Neutrophil (primary cell): ENCODE data around the gene TAPBP.

Experiments used
- H3K27ac ChIP-seq: fragments of 200-600 bp; sonication (generic); 2 replicates; pipeline ENCODE4 v1.5.1; 2016; ENCODE audit warnings: mild to moderate bottlenecking, moderate library complexity
- H3K27me3 ChIP-seq: fragments of 200-600 bp; sonication (generic); 2 replicates; pipeline ENCODE4 v1.6.0; 2016; ENCODE audit warnings: mild to moderate bottlenecking
- H3K36me3 ChIP-seq: fragments of 200-600 bp; sonication (generic); 2 replicates; pipeline ENCODE4 v1.5.1; 2017
- H3K4me1 ChIP-seq, 2 experiments: fragments of 200-600 bp in 1 of 2; sonication (generic) in 1 of 2; 1 replicate in 1 of 2; 2 replicates in 1 of 2; pipeline versions ENCODE4 v1.5.1 to v1.6.1; 2013 to 2016; ENCODE audit warnings: low read depth in 1 of 2, low read length in 1 of 2, mild to moderate bottlenecking in 1 of 2, moderate library complexity in 1 of 2; ENCODE audit not compliant: control insufficient read depth in 1 of 2, insufficient read depth in 1 of 2
- H3K4me3 ChIP-seq, 2 experiments: fragments of 200-600 bp in 1 of 2; sonication (generic) in 1 of 2; 1 replicate in 1 of 2; 2 replicates in 1 of 2; pipeline ENCODE4 v1.5.1; 2013 to 2016; ENCODE audit warnings: low read depth in 1 of 2, low read length in 1 of 2, mild to moderate bottlenecking in 1 of 2, moderate library complexity in 1 of 2
- H3K9me3 ChIP-seq: fragments of 200-600 bp; sonication (generic); 2 replicates; pipeline ENCODE4 v1.5.1; 2016
- CTCF ChIP-seq: fragments of 200-600 bp; sonication (generic); IDR thresholded peaks from 2 replicates; pipeline ENCODE4 v1.5.1; 2016; ENCODE audit warnings: antibody characterized with exemption

Gene TAPBP

DNA sequence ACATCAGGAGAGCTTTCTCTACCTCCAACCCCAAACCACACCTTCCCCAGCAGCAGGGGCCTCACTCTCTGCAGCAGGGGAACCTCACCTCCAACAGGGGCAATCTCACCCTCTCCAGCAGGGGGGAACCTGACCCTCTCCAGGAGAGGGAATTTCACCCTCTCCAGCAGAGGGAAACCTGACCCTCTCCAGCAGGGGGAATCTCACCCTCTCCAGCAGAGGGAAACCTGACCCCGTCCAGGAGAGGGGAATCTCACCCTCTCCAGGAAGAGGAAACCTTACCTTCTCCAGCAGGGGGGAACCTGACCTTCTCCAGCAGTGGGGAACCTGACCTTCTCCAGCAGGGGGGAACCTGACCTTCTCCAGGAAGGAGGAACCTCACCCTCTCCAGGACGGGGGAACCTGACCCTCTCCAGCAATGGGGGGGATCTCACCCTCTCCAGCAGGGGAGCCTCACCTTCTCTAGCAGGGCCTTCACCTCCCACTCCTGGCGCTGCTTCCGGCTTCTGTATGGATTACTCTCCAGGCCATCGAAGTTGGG lies 33.8 kb downstream of the TAPBP start:
- H3K9me3 ChIP-seq = no peaks in the 10 kb centered on the region
- no peaks in the 10 kb centered on the region for H3K27me3 ChIP-seq
- H3K4me1 ChIP-seq = peaks cover 43 to 45% of the 10 kb centered on the region in 2 experiments
- TF ChIP-seq CTCF = peak; percentile 35
- H3K36me3 ChIP-seq = peaks cover 37% of the 10 kb centered on the region
- no peak overlapping the region for H3K4me3 ChIP-seq
- H3K27ac ChIP-seq = peak overlapping the region; percentile 90

DNA sequence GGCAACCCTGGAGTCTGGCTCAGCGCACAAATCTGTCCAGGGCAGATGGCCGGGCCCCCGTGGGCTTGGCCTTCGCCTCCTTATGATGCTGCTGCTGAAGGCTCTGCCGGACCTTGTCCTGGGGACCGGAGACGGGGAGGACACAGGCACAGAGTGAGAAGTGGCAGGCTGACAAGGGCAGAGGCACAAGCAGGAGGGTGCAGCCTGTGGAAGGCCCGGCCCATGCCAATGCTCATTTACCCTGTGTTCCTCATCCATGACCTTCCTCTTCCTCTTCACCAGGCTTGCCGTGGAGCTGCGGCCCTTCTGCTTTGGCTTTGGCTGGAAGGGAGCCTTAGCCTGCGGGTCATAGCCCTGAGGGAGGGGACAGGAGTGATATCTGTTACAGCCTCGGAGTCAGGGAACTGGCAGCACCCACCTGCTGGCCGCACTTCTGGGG lies 34.6 kb downstream of the TAPBP start:
- Histone ChIP-seq H3K9me3 (no peaks in the 10 kb centered on the region), H3K27me3 (no peaks in the 10 kb centered on the region), H3K4me1 (peaks cover 43 to 45% of the 10 kb centered on the region in 2 experiments), H3K4me3 (peak overlapping the region in 1 of 2 experiments; percentile 77), H3K36me3 (peaks cover 37% of the 10 kb centered on the region), H3K27ac (peak overlapping the region; percentile 90)
- no peak for TF ChIP-seq CTCF

GRCh38 chr6:33278810-33279209 lies 35.1 kb downstream of the TAPBP start:
- Histone ChIP-seq H3K9me3 (no peaks in the 10 kb centered on the region), H3K27ac (peak overlapping the region; percentile 90), H3K27me3 (no peaks in the 10 kb centered on the region), H3K4me1 (peaks cover 43 to 45% of the 10 kb centered on the region in 2 experiments), H3K4me3 (peak overlapping the region in 1 of 2 experiments; percentile 77), H3K36me3 (peaks cover 37% of the 10 kb centered on the region)
- no peak for TF ChIP-seq CTCF

DNA sequence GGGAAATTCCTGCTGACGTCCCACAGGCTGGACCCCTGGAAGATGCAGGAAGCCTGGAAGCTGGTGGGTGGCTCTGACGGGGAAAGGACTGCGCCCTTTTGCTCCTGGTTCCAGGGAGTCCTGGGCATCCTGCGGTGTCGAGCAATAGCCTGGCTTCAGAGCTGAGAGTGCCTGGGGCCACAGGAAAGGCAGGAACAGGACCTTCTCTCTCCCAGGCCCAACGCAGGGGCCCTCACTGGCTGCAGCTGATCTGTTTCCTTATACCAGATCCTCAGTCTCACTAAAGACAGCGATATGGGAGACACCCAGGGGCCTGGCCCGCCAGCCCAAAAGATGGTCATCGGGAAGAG lies 35.5 kb downstream of the TAPBP start:
- Histone ChIP-seq H3K27me3 (no peaks in the 10 kb centered on the region), H3K36me3 (peaks cover 37% of the 10 kb centered on the region), H3K27ac (peak overlapping the region; percentile 90), H3K4me3 (peak overlapping the region in 1 of 2 experiments; percentile 77), H3K4me1 (peaks cover 43 to 47% of the 10 kb centered on the region in 2 experiments), H3K9me3 (no peaks in the 10 kb centered on the region)
- TF ChIP-seq CTCF = no peak

GRCh38 chr6:33277663-33278391 lies 36.1 kb downstream of the TAPBP start:
- no peaks in the 10 kb centered on the region for H3K27me3 ChIP-seq
- H3K27ac ChIP-seq = peak overlapping the region; percentile 90
- peaks cover 46 to 52% of the 10 kb centered on the region in 2 experiments for H3K4me1 ChIP-seq
- TF ChIP-seq CTCF = no peak
- peaks cover 37% of the 10 kb centered on the region for H3K36me3 ChIP-seq
- H3K4me3 ChIP-seq = peak overlapping the region; percentile 77 to 84
- no peaks in the 10 kb centered on the region for H3K9me3 ChIP-seq
